K562 (cell line): ENCODE results near the gene KCND3. TPM values are rescaled to one million over a fixed set of nuclear protein-coding genes. Genes with fewer than 3 reads are reported as not detected.

Source experiments
- CBFA2T2 ChIP-seq: fragments of 450-650 bp; conservative IDR thresholded peaks from 2 replicates; pipeline ENCODE4 v1.6.1; 2017; ENCODE audit warnings: mild to moderate bottlenecking
- JUN ChIP-seq, 2 experiments: sonication (generic) in 1 of 2; formaldehyde crosslinking in 1 of 2; IDR thresholded peaks; 2 replicates each; pipeline versions ENCODE4 v1.6.1 to v1.8.0; 2012 to 2022; ENCODE audit warnings: borderline replicate concordance in 2 of 2, mild to moderate bottlenecking in 2 of 2, improper control_type of control experiment in 1 of 2, low read depth in 1 of 2, low read length in 1 of 2, missing genetic modification reagents in 1 of 2
- MTA2 ChIP-seq: fragments of 450-650 bp; IDR thresholded peaks from 2 replicates; pipeline ENCODE4 v1.6.1; 2016; ENCODE audit warnings: low read depth
- NCOA2 ChIP-seq, 2 experiments: fragments of 450-650 bp; IDR thresholded peaks; 2 replicates each; pipeline ENCODE4 v1.6.1; 2018; ENCODE audit warnings: mild to moderate bottlenecking in 2 of 2, moderate library complexity in 1 of 2; ENCODE audit not compliant: partially characterized antibody in 2 of 2
- SIN3B ChIP-seq: fragments of 450-650 bp; IDR thresholded peaks from 2 replicates; pipeline ENCODE4 v1.6.1; 2017; ENCODE audit warnings: low read depth, mild to moderate bottlenecking, moderate library complexity
- ZNF12 ChIP-seq: sonication (generic); formaldehyde crosslinking; IDR thresholded peaks from 2 replicates; pipeline ENCODE4 v1.4.0; 2020; ENCODE audit warnings: mild to moderate bottlenecking, missing genetic modification reagents
- polyA plus RNA-seq, 8 experiments: library from polyadenylated mRNA; depleted of rRNA in 4 of 8; stranded (reverse) in 5 of 8; unstranded in 3 of 8; fragments of >200 nt; fragmentation: Nextera tagmentation in 2 of 8; fragmentation: Illumina TruSeq in 1 of 8; extraction: Ambion mirVana in 2 of 8; extraction: Trizol in 1 of 8; gene quantifications; 2 replicates each; pipeline versions ENCODE4 v1.2.1 to v1.2.3, GENCODE V29; 2011 to 2014; ENCODE audit warnings: inconsistent platforms in 1 of 8, missing spikeins in 1 of 8
- total RNA-seq, 7 experiments: library from RNA; depleted of rRNA in 6 of 7; stranded (reverse); fragments of >200 nt in 6 of 7; fragmentation: Illumina TruSeq in 2 of 7; extraction: Trizol in 2 of 7; gene quantifications; 2 replicates each; pipeline versions ENCODE4 v1.2.1 to v1.2.3, GENCODE V29; 2011 to 2021; ENCODE audit warnings: low replicate concordance in 1 of 7
- TF ChIP-seq, protein P1 (sequence below): sonication (generic); formaldehyde crosslinking; IDR thresholded peaks from 2 replicates; pipeline ENCODE4 v1.8.0; 2022; ENCODE audit warnings: mild to moderate bottlenecking, missing genetic modification reagents, borderline replicate concordance
- TF ChIP-seq, protein P2 (sequence below): sonication (generic); formaldehyde crosslinking; IDR thresholded peaks from 2 replicates; pipeline ENCODE4 v1.8.0; 2023; ENCODE audit warnings: mild to moderate bottlenecking, missing genetic modification reagents

KCND3 gene
- total and polyA plus RNA-seq, 9 of the 15 experiments (the other 6 are each of a cell fraction or from before 2014, with no cell fraction given) = not detected

DNA sequence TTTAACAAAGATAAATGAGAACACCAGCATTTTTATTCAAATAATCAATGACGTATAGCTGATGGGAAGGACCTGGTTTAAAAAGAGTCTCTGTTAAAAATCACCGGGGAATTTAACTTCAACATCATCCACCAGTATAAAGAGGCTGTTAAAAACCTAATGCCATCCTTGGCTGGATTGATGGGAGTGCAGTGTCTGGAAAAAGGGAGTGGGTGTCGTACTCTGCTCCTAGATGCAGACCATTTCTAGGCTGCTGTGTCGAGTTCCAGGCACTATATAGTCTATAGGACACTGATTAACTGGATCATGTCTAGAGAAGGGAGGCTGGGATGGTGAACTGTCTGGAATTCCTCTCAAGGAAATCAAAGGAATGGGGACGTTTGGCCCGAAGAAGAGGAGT lies 197.7 kb downstream of the KCND3 start (continued):
- TF ChIP-seq, protein P1, sequence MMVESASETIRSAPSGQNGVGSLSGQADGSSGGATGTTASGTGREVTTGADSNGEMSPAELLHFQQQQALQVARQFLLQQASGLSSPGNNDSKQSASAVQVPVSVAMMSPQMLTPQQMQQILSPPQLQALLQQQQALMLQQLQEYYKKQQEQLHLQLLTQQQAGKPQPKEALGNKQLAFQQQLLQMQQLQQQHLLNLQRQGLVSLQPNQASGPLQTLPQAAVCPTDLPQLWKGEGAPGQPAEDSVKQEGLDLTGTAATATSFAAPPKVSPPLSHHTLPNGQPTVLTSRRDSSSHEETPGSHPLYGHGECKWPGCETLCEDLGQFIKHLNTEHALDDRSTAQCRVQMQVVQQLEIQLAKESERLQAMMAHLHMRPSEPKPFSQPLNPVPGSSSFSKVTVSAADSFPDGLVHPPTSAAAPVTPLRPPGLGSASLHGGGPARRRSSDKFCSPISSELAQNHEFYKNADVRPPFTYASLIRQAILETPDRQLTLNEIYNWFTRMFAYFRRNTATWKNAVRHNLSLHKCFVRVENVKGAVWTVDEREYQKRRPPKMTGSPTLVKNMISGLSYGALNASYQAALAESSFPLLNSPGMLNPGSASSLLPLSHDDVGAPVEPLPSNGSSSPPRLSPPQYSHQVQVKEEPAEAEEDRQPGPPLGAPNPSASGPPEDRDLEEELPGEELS = no peak
- TF ChIP-seq CBFA2T2 (no peak), JUN (IDR thresholded peaks at IDR 0.05; ENCODE audit: borderline replicate concordance, low read depth, low read length) (no peak), JUN (CRISPR knock-in tag; IDR thresholded peaks at IDR 0.05; ENCODE audit: borderline replicate concordance) (no peak), MTA2 (no peak), ZNF12 (CRISPR knock-in tag) (no peak), NCOA2 (IDR thresholded peaks at IDR 0.05; ENCODE audit: partially characterized antibody in 2 of 2) (no peak), SIN3B (no peak)
- TF ChIP-seq, protein P2, sequence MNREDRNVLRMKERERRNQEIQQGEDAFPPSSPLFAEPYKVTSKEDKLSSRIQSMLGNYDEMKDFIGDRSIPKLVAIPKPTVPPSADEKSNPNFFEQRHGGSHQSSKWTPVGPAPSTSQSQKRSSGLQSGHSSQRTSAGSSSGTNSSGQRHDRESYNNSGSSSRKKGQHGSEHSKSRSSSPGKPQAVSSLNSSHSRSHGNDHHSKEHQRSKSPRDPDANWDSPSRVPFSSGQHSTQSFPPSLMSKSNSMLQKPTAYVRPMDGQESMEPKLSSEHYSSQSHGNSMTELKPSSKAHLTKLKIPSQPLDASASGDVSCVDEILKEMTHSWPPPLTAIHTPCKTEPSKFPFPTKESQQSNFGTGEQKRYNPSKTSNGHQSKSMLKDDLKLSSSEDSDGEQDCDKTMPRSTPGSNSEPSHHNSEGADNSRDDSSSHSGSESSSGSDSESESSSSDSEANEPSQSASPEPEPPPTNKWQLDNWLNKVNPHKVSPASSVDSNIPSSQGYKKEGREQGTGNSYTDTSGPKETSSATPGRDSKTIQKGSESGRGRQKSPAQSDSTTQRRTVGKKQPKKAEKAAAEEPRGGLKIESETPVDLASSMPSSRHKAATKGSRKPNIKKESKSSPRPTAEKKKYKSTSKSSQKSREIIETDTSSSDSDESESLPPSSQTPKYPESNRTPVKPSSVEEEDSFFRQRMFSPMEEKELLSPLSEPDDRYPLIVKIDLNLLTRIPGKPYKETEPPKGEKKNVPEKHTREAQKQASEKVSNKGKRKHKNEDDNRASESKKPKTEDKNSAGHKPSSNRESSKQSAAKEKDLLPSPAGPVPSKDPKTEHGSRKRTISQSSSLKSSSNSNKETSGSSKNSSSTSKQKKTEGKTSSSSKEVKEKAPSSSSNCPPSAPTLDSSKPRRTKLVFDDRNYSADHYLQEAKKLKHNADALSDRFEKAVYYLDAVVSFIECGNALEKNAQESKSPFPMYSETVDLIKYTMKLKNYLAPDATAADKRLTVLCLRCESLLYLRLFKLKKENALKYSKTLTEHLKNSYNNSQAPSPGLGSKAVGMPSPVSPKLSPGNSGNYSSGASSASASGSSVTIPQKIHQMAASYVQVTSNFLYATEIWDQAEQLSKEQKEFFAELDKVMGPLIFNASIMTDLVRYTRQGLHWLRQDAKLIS = no peak
